Amniotic stem cell (primary cell): ENCODE measurements around the gene ARVCF.

Experiments
- DNase-seq: peaks from one replicate; lab custom pipeline; 2025; lab: John Stamatoyannopoulos, UW

Gene ARVCF

GRCh38 chr22:20015971-20016733 lies 471 bp downstream of the ARVCF start:
- no peak for DNase-seq

- no peak for DNase-seq
These were observed 1.4 kb downstream of the ARVCF start for GRCh38 chr22:20015187-20015625.

- DNase-seq: no peak
These were observed 2.0 kb downstream of the ARVCF start for GRCh38 chr22:20014526-20015186.

GRCh38 chr22:20013382-20013871 lies 3.2 kb downstream of the ARVCF start:
- no peak for DNase-seq

- no peak for DNase-seq
These were observed 3.8 kb downstream of the ARVCF start for GRCh38 chr22:20012741-20013331.

- DNase-seq: no peak
These were observed 4.5 kb downstream of the ARVCF start for GRCh38 chr22:20011993-20012740.

- DNase-seq: no peak
These were observed 5.3 kb downstream of the ARVCF start for GRCh38 chr22:20011123-20011992.

GRCh38 chr22:20010307-20011122 lies 6.1 kb downstream of the ARVCF start:
- DNase-seq: no peak

GRCh38 chr22:20009582-20010306 lies 6.9 kb downstream of the ARVCF start:
- DNase-seq: no peak

GRCh38 chr22:20009018-20009491 lies 7.6 kb downstream of the ARVCF start:
- DNase-seq: no peak

- no peak for DNase-seq
These were observed 8.2 kb downstream of the ARVCF start for GRCh38 chr22:20008221-20008995.

- DNase-seq: no peak
These were observed 12.2 kb downstream of the ARVCF start for GRCh38 chr22:20004464-20004863.

GRCh38 chr22:20003304-20003703 lies 13.3 kb downstream of the ARVCF start:
- no peak for DNase-seq

GRCh38 chr22:20002636-20003035 lies 14.0 kb downstream of the ARVCF start:
- DNase-seq: no peak

- DNase-seq: no peak
These were observed 14.5 kb downstream of the ARVCF start for GRCh38 chr22:20002128-20002527.

GRCh38 chr22:20001082-20001638 lies 15.5 kb downstream of the ARVCF start:
- DNase-seq: no peak

GRCh38 chr22:20000246-20001081 lies 16.2 kb downstream of the ARVCF start:
- DNase-seq: no peak
